Pancreas (tissue), 10 donors: ENCODE data around the gene DOP1A. TPM values are rescaled to one million over a fixed set of nuclear protein-coding genes. Genes with fewer than 3 reads are reported as not detected.

Experiments used
- ATAC-seq, 4 donors: fragments of 200-7000 bp; cut with Tn5 transposase; one replicate each; pipeline versions ENCODE4 v1.8.0 to v1.9.1; 2020; ENCODE audit warnings: mild to moderate bottlenecking in 4 of 4, moderate library complexity in 4 of 4
- DNase-seq, 6 donors: peaks; one replicate each; pipeline ENCODE4 v3.0.0-alpha.2; 2020
- FAIRE-seq: peaks from 2 replicates; lab custom pipeline; 2012; peaks lifted over from hg19 to GRCh38; lab: Jason Lieb, UNC
- H3K27ac ChIP-seq, 4 donors: fragments of 200-600 bp; sonication (generic); 1 replicate in 3 of 4; 2 replicates in 1 of 4; pipeline versions ENCODE4 v1.5.0 to v1.8.0; 2020
- H3K27me3 ChIP-seq, 4 donors: fragments of 200-600 bp; one replicate each; pipeline ENCODE4 v1.8.0; 2021
- H3K36me3 ChIP-seq, 3 donors: fragments of 200-600 bp; sonication (generic) in 1 of 3; one replicate each; pipeline versions ENCODE4 v1.5.0 to v1.8.0; 2020 to 2021
- H3K4me1 ChIP-seq, 3 donors: fragments of 200-600 bp; one replicate each; pipeline ENCODE4 v1.8.0; 2021
- H3K4me3 ChIP-seq, 4 donors: fragments of 200-600 bp; sonication (generic) in 2 of 4; one replicate each; pipeline versions ENCODE4 v1.5.0 to v1.8.0; 2020 to 2021
- H3K9me3 ChIP-seq, 4 donors: fragments of 200-600 bp; one replicate each; pipeline ENCODE4 v1.8.0; 2021
- WGBS, 2 donors: extraction: QIAGEN DNeasy Blood & Tissue Kit; methylation state at CpG; one replicate each; pipeline ENCODE4 v1.1.7; 2013; 5-methylcytosine and 5-hydroxymethylcytosine counted together
- intact Hi-C, 3 donors: fragments of 100-400 bp; cut with DNase I; formaldehyde crosslinking; loops; one replicate each; pipeline versions ENCODE4 v1.11.1 to v1.14.2; 2022
- polyA plus RNA-seq, 2 donors: library from polyadenylated mRNA; stranded (reverse); fragments of 200-250 nt; gene quantifications; one replicate each; pipeline ENCODE4 v1.2.3, GENCODE V29; 2013
- total RNA-seq, 6 donors: library from RNA; stranded (reverse); fragmentation: NEBNext Ultra II Directional in 4 of 6; extraction: Animal tissue kit (Norgen Biotek cat#: 25700) in 4 of 6; gene quantifications; one replicate each; pipeline versions ENCODE4 v1.2.1 to v1.2.4, GENCODE V29; 2021 to 2023
- TF ChIP-seq, protein P1 (sequence below), 4 donors: fragments of 200-600 bp; sonication (generic) in 3 of 4; IDR thresholded peaks; one replicate each; pipeline versions ENCODE4 v1.5.0 to v1.8.0; 2021; ENCODE audit warnings: antibody characterized with exemption in 4 of 4
- donor health status: healthy with polysubstance abuse.
- donor health status: DM: no; HTN: no; CAD: no; lungs with moderate emphysema.
- donor health status: DM: no; HTN: no; CAD: no.
- donor health status: control.
- donor health status: control.
- donor health status: Bipolar disorder and iron deficiency.
- donor health status: DM: yes; HTN: yes; CAD: no.
- donor health status: DM: no; HTN: no; CAD: no.
- donor health status: DM: no; HTN: no; CAD: no.
- donor health status: DM: yes; HTN: yes; CAD: no.

Gene DOP1A
- total and polyA plus RNA-seq, 8 donors, result 5.9 to 16.1 (median 10.5) TPM

DNA sequence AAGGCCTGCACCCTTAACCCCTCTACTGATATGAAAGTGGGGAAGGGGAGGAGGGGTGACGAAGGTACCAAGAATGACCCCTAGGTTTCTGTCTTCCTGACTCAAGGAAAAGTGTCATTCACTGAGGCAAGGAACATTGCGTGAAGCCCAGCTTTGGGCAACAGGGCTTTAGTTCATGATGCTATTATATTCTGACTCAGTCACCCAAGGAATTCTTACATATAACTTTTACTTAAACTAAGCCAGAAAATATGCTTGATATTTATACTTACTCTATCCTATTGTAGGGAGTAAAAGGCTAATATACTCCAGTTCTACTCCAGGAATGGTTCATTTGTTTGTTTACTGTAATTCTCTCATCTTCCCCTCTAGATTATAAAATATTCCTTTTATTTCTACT is 60.5 kb downstream of the DOP1A start:
- no peak overlapping the region for H3K27ac ChIP-seq

DNA sequence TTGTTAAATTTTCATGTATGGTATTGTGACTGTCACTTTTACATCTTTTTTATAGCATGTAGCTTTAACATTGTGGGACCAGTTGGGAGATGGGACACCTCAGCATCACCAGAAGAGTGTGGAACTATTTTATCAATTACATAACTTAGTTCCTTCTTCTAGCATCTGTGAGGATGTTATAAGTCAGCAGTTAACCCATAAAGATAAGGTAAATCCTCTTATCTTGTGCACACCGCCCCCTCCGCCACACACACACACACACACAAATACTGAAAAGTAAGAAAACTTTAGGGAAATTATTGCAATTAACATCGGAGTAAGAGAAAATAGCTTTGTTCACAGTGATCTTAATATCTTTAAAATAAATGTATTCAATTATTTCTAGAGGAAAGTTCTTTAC is 64.7 kb downstream of the DOP1A start:
- ATAC-seq (no peak), FAIRE-seq (no peak), DNase-seq (no peak)
- intact Hi-C loops, result no loop called here
- Histone ChIP-seq H3K9me3 (no peaks in the 10 kb centered on the region), H3K4me3 (no peak overlapping the region), H3K27ac (no peak overlapping the region), H3K27me3 (no peaks in the 10 kb centered on the region), H3K36me3 (peaks cover 0 to 55% (median 7%) of the 10 kb centered on the region in 3 donors), H3K4me1 (no peaks in the 10 kb centered on the region)
- WGBS, 2 donors, result 85 to 92% methylated on average over 3 of the region's 3 CpGs
- TF ChIP-seq, protein P1, sequence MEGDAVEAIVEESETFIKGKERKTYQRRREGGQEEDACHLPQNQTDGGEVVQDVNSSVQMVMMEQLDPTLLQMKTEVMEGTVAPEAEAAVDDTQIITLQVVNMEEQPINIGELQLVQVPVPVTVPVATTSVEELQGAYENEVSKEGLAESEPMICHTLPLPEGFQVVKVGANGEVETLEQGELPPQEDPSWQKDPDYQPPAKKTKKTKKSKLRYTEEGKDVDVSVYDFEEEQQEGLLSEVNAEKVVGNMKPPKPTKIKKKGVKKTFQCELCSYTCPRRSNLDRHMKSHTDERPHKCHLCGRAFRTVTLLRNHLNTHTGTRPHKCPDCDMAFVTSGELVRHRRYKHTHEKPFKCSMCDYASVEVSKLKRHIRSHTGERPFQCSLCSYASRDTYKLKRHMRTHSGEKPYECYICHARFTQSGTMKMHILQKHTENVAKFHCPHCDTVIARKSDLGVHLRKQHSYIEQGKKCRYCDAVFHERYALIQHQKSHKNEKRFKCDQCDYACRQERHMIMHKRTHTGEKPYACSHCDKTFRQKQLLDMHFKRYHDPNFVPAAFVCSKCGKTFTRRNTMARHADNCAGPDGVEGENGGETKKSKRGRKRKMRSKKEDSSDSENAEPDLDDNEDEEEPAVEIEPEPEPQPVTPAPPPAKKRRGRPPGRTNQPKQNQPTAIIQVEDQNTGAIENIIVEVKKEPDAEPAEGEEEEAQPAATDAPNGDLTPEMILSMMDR (IDR thresholded peaks at IDR 0.05), result no peak

More for the DNA sequence above, 60.5 kb downstream of the DOP1A start:
- Histone ChIP-seq H3K4me3 (no peak overlapping the region), H3K36me3 (peaks cover 0 to 54% (median 20%) of the 10 kb centered on the region in 3 donors), H3K27me3 (no peaks in the 10 kb centered on the region), H3K9me3 (no peaks in the 10 kb centered on the region), H3K4me1 (no peaks in the 10 kb centered on the region)
- intact Hi-C loops, result no loop called here
- no peak for ATAC-seq
- TF ChIP-seq, protein P1 (IDR thresholded peaks at IDR 0.05), result no peak
- no peak for DNase-seq
- FAIRE-seq, result no peak
- WGBS, 2 donors, result 94 to 97% methylated on average over 2 of the region's 2 CpGs

DNA sequence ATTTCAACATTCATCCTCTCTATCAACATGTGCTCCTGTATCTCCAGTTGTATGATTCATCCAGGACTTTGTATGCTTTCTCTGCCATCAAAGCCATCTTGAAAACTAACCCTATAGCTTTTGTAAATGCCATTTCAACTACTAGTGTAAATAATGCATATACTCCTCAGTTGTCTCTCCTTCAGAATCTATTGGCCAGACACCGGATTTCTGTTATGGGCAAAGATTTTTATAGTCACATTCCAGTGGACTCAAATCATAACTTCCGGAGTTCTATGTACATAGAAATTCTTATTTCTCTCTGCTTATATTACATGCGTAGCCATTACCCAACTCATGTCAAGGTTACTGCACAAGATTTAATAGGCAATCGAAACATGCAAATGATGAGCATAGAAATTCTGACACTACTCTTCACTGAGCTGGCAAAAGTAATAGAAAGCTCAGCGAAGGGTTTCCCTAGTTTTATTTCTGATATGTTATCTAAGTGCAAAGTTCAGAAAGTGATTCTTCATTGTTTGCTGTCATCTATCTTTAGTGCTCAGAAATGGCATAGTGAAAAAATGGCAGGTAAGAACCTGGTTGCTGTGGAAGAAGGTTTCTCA is 70.7 kb downstream of the DOP1A start:
- H3K4me3 ChIP-seq, result no peak overlapping the region
- FAIRE-seq (no peak), ATAC-seq (no peak), DNase-seq (no peak)
- peaks cover 4 to 15% (median 5%) of the 10 kb centered on the region in 3 donors for H3K36me3 ChIP-seq
- TF ChIP-seq, protein P1 (IDR thresholded peaks at IDR 0.05), result no peak
- H3K9me3 ChIP-seq, result no peaks in the 10 kb centered on the region
- H3K4me1 ChIP-seq, result no peaks in the 10 kb centered on the region
- intact Hi-C loops, result no loop called here
- no peaks in the 10 kb centered on the region for H3K27me3 ChIP-seq
- H3K27ac ChIP-seq, result no peak overlapping the region
- 79 to 82% methylated on average over 5 of the region's 5 CpGs for WGBS, 2 donors

DNA sequence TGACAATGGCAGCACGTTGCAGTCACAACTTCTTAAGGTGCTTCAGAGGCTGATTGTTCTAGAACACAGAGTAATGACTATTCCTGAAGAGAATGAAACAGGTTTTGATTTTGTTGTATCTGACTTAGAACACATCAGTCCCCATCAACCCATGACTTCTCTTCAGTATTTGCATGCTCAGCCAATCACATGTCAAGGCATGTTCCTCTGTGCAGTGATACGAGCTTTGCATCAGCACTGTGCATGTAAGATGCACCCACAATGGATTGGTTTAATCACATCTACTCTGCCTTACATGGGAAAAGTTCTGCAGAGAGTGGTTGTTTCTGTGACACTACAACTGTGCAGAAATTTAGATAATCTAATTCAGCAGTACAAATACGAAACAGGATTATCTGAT is 71.3 kb downstream of the DOP1A start:
- no peak for FAIRE-seq
- Histone ChIP-seq H3K27me3 (no peaks in the 10 kb centered on the region), H3K9me3 (no peaks in the 10 kb centered on the region), H3K4me3 (no peak overlapping the region), H3K27ac (no peak overlapping the region), H3K4me1 (no peaks in the 10 kb centered on the region), H3K36me3 (peaks cover 4 to 15% (median 5%) of the 10 kb centered on the region in 3 donors)
- WGBS, 2 donors, result 80 to 85% methylated on average over 3 of the region's 3 CpGs
- TF ChIP-seq, protein P1 (IDR thresholded peaks at IDR 0.05), result no peak
- intact Hi-C loops, result no loop called here
- no peak for DNase-seq
- no peak for ATAC-seq

DNA sequence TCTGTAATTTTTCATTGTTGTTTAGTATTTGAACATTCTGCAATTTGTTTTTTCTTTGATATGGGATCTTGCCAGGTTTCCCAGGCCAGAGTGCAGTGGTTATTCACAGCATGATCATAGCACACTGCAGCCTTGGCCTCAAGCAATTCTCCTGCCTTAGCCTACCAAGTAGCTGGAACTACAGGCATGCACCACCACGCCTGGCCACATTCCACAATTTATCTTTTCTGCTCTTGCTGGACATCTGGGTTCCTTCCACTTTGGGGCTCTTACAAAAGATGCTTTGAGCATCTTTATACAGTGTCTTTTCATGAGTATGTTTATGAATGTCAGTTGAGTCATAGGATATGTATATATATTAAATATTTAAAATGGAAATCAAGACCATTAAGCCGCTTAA is 83.6 kb downstream of the DOP1A start:
- ATAC-seq (no peak), FAIRE-seq (no peak), DNase-seq (no peak)
- no peak overlapping the region for H3K27ac ChIP-seq
- 91 to 97% methylated on average over 2 of the region's 2 CpGs for WGBS, 2 donors
- H3K4me3 ChIP-seq, result no peak overlapping the region
- no peaks in the 10 kb centered on the region for H3K4me1 ChIP-seq
- intact Hi-C loops, result no loop called here
- peaks cover 0 to 40% (median 4%) of the 10 kb centered on the region in 3 donors for H3K36me3 ChIP-seq
- TF ChIP-seq, protein P1 (IDR thresholded peaks at IDR 0.05), result no peak
- H3K27me3 ChIP-seq, result no peaks in the 10 kb centered on the region
- no peaks in the 10 kb centered on the region for H3K9me3 ChIP-seq
